Stomach (tissue), 9 donors: ENCODE measurements around the gene ARHGAP40. TPM values are rescaled to one million over a fixed set of nuclear protein-coding genes. Genes with fewer than 3 reads are reported as not detected.

ENCODE experiments used
- DNase-seq, 2 donors: peaks; one replicate each; pipeline versions ENCODE4 v3.0.0 to v3.0.0-alpha.2; 2013 to 2019
- H3K27ac ChIP-seq, 5 donors: fragments of 200-600 bp in 4 of 5; sonication (generic) in 4 of 5; one replicate each; pipeline ENCODE4 v1.5.1; 2013 to 2019; ENCODE audit warnings: mild to moderate bottlenecking in 1 of 5, moderate library complexity in 1 of 5
- H3K27me3 ChIP-seq, 3 donors: fragments of 200-600 bp; sonication (generic); one replicate each; pipeline ENCODE4 v1.5.1; 2017 to 2019; ENCODE audit warnings: mixed run types in 1 of 3
- H3K36me3 ChIP-seq, 4 donors: fragments of 200-600 bp; sonication (generic); 1 replicate in 3 of 4; 2 replicates in 1 of 4; pipeline ENCODE4 v1.5.1; 2016 to 2019
- H3K4me1 ChIP-seq, 4 donors: fragments of 200-600 bp; sonication (generic); one replicate each; pipeline ENCODE4 v1.5.1; 2016 to 2019
- H3K4me3 ChIP-seq, 4 donors: fragments of 200-600 bp; sonication (generic) in 3 of 4; one replicate each; pipeline ENCODE4 v1.5.1; 2016 to 2019; ENCODE audit warnings: mild to moderate bottlenecking in 1 of 4
- H3K9me3 ChIP-seq, 4 donors: fragments of 200-600 bp; sonication (generic); one replicate each; pipeline ENCODE4 v1.5.1; 2016 to 2019
- EP300 ChIP-seq: sonication (generic); formaldehyde crosslinking; IDR thresholded peaks from one replicate; pipeline ENCODE4 v1.6.1; 2017; ENCODE audit warnings: antibody characterized with exemption
- POLR2A ChIP-seq, 4 donors: fragments of 450-650 bp; IDR thresholded peaks; one replicate each; pipeline ENCODE4 v1.6.1; 2016; ENCODE audit warnings: antibody characterized with exemption in 4 of 4, control low read depth in 2 of 4, mild to moderate bottlenecking in 1 of 4, moderate library complexity in 1 of 4
- POLR2AphosphoS5 ChIP-seq, 3 donors: sonication (generic); formaldehyde crosslinking; IDR thresholded peaks; one replicate each; pipeline ENCODE4 v1.6.1; 2016; ENCODE audit warnings: antibody characterized with exemption in 3 of 3
- WGBS, 5 donors: extraction: QIAGEN DNeasy Blood & Tissue Kit in 3 of 5; methylation state at CpG; one replicate each; pipeline versions ENCODE4 v1.1.5 to v1.1.7; 2013 to 2018; 5-methylcytosine and 5-hydroxymethylcytosine counted together
- intact Hi-C: fragments of 100-400 bp; cut with DNase I; formaldehyde crosslinking; loops from one replicate; pipeline ENCODE4 v1.15.1; 2023; ENCODE audit warnings: low total_unique reads
- polyA plus RNA-seq, 3 donors: library from polyadenylated mRNA; stranded (reverse); fragments of 200-250 nt; gene quantifications; one replicate each; pipeline ENCODE4 v1.2.3, GENCODE V29; 2013
- total RNA-seq, 5 donors: library from RNA; depleted of rRNA; stranded (reverse); fragments of >200 nt; gene quantifications; one replicate each; pipeline versions ENCODE4 v1.1.0 to v1.2.3, GENCODE V29; 2014 to 2016
- TF ChIP-seq, protein P1 (sequence below), 7 experiments: fragments of 450-650 bp in 4 of 7; fragments of 200-600 bp in 3 of 7; sonication (generic) in 3 of 7; IDR thresholded peaks; one replicate each; pipeline ENCODE4 v1.5.1; 2016 to 2019; ENCODE audit warnings: antibody characterized with exemption in 7 of 7, control low read depth in 2 of 7, mild to moderate bottlenecking in 1 of 7
- donor health status: healthy with polysubstance abuse.
- donor health status: Bipolar disorder and iron deficiency.
- donor health status: healthy.

ARHGAP40 gene
- total and polyA plus RNA-seq, 8 donors, result 0.31 to 15.7 (median 1.1) TPM; not detected in 3

DNA sequence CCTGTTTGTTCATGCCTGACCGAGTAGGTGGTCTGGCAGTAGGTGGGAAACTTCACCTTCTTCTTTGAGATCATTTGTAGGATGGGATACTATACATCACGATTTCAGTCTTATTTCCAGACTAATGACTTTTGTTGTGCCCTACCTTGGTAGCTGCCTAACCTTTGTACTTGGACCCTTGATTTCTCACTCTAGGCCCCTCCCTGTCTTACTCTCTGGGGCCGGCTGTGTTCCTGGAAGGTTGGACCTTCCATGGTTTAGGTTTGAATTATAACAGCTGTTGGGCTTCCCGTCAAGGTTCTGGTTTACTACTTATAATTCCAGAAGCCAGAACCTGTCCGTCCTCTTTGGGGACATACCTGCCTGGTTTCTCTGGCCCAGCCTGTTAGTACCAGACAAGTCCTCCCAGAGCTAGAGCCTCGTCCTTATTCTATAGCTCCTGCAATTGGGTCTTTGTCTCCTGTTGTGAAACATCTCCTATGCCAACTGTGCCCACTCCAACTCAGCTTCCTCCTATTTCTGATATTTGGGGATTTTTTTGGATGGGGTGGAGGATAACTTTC is 35.5 kb upstream of the ARHGAP40 start:
- no peaks in the 10 kb centered on the region for H3K27me3 ChIP-seq
- no peak for DNase-seq
- TF ChIP-seq EP300 (no peak), POLR2A (IDR thresholded peaks at IDR 0.05) (no peak)
- TF ChIP-seq, protein P1, sequence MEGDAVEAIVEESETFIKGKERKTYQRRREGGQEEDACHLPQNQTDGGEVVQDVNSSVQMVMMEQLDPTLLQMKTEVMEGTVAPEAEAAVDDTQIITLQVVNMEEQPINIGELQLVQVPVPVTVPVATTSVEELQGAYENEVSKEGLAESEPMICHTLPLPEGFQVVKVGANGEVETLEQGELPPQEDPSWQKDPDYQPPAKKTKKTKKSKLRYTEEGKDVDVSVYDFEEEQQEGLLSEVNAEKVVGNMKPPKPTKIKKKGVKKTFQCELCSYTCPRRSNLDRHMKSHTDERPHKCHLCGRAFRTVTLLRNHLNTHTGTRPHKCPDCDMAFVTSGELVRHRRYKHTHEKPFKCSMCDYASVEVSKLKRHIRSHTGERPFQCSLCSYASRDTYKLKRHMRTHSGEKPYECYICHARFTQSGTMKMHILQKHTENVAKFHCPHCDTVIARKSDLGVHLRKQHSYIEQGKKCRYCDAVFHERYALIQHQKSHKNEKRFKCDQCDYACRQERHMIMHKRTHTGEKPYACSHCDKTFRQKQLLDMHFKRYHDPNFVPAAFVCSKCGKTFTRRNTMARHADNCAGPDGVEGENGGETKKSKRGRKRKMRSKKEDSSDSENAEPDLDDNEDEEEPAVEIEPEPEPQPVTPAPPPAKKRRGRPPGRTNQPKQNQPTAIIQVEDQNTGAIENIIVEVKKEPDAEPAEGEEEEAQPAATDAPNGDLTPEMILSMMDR (IDR thresholded peaks at IDR 0.05), result no peak
- H3K27ac ChIP-seq, result no peak overlapping the region
- intact Hi-C loops, result no loop called here
- no peaks in the 10 kb centered on the region for H3K9me3 ChIP-seq
- WGBS, 5 donors, result 83 to 94% (median 92%) methylated on average over 6 of the region's 6 CpGs
- no peaks in the 10 kb centered on the region for H3K4me1 ChIP-seq
- H3K36me3 ChIP-seq, result peaks cover 11 to 98% (median 96%) of the 10 kb centered on the region in 4 donors
- no peak overlapping the region for H3K4me3 ChIP-seq

DNA sequence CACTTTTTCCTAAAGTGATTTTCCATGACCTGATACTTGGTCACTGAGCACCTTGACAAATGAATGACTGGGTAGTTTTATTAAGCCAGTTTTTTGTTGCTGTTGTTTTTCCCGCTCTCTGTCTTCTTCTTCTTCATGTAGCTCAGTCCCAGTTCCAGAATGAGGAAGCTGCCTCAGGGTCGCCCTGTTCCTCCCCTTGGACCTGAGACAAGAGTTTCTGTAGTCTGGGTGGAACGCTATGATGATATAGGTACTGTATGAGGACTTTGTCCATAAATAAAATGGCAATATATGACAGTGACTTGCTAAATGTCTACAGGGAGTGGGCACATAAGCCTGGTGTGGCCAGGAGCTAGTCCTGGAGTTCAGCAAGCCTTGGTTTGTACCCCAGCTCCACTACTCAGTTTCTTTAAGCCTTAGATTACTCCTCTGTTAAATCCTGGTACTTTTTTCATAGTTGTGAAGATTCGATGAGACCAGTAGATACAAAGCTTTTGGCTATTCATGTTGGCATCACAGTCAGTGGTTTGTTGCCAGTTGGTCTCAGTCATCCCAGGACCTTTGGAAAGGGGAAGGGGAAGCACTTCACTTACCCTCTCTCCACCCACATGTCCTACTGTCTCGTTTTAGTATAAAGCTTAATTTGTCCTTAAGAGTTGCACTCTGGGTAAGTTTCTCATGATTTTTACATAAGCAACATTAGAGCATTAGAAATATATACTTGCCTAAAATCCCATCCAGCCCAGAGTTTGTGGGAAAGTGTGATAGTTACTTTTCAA is 31.7 kb upstream of the ARHGAP40 start:
- intact Hi-C loops, result no loop called here

DNA sequence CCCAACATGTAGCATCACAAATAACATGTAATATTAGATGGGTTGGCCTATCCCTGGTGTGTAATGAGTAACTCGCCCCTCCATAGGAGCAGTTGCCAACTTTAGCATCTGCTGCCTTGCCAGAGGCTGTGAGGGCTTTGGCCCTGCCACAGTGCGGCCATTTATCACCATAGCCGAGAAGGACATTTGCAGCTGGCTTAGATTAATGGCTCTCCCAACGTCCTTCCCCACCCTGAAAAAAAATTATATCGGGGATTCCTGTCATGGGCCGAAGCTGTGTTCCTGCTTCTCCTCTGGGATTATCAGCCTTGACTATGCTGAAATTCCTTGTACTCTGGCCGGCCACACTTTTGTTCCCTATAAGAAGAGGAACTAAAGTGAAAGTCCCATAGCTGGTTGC is 28.2 kb upstream of the ARHGAP40 start:
- H3K9me3 ChIP-seq, result no peaks in the 10 kb centered on the region
- peak in 1 of 2 donors; percentile 29 for DNase-seq
- whole genome bisulfite sequencing, 5 donors, result 68 to 85% (median 82%) methylated on average over 7 of the region's 7 CpGs
- intact Hi-C loops, result no loop called here
- TF ChIP-seq, protein P1 (IDR thresholded peaks at IDR 0.05), result no peak
- TF ChIP-seq POLR2AphosphoS5 (IDR thresholded peaks at IDR 0.05), result no peak
- no peak for TF ChIP-seq POLR2A (IDR thresholded peaks at IDR 0.05)
- TF ChIP-seq EP300, result no peak
- H3K27ac ChIP-seq, result no peak overlapping the region
- no peaks in the 10 kb centered on the region for H3K4me1 ChIP-seq
- H3K27me3 ChIP-seq, result no peaks in the 10 kb centered on the region
- peaks cover 36 to 97% (median 94%) of the 10 kb centered on the region in 4 donors for H3K36me3 ChIP-seq
- H3K4me3 ChIP-seq, result no peak overlapping the region

More for the DNA sequence above, 31.7 kb upstream of the ARHGAP40 start:
- H3K27ac ChIP-seq, result no peak overlapping the region
- no peaks in the 10 kb centered on the region for H3K27me3 ChIP-seq
- no peaks in the 10 kb centered on the region for H3K4me1 ChIP-seq
- 66 to 86% (median 85%) methylated on average over 5 of the region's 5 CpGs for WGBS, 5 donors
- H3K4me3 ChIP-seq, result no peak overlapping the region
- TF ChIP-seq, protein P1 (IDR thresholded peaks at IDR 0.05), result no peak
- no peak for TF ChIP-seq POLR2AphosphoS5 (IDR thresholded peaks at IDR 0.05)
- no peak for TF ChIP-seq POLR2A (IDR thresholded peaks at IDR 0.05)
- TF ChIP-seq EP300, result no peak
- no peak for DNase-seq
- peaks cover 26 to 100% (median 97%) of the 10 kb centered on the region in 4 donors for H3K36me3 ChIP-seq
- no peaks in the 10 kb centered on the region for H3K9me3 ChIP-seq

DNA sequence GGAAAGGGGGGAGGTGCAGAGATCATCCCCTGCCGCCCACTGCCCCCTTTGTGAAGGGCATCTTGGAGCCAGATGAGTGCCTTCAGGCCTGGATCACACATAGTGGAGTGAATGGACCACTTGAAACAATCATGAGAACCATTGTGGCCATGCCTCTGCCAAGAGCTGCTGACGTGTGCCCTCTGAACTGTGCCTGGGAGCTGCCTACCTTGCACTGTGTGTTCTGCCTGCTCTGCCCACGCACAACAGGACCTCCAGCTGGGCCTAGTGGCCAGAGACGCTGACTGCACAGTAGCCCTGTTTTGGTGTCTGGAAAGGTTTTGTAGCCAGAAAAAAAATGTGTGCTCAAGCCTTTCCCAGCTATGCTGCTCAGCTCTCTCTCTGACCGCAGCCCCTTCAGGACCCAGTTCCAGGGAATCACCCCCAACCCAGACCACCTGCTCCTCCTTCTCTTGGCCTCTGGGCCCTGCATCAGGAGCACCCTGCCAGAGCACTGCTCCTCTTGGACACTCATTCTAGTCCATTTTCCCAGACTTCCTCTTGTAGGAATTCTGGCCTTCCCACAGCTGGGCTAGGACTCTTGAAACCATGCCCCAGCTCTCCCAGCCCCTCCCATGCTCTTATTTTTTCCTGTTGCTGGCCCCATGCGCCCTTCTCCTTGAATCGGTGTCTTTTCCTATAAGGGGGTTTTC is 22.2 kb upstream of the ARHGAP40 start:
- TF ChIP-seq POLR2AphosphoS5 (IDR thresholded peaks at IDR 0.05) (no peak), POLR2A (IDR thresholded peaks at IDR 0.05) (no peak), EP300 (no peak)
- TF ChIP-seq, protein P1 (IDR thresholded peaks at IDR 0.05), result no peak
- no peak for DNase-seq
- Histone ChIP-seq H3K27me3 (peaks cover 0 to 11% (median 0%) of the 10 kb centered on the region in 3 donors), H3K9me3 (no peaks in the 10 kb centered on the region), H3K4me1 (no peaks in the 10 kb centered on the region), H3K36me3 (peaks cover 16 to 39% (median 35%) of the 10 kb centered on the region in 4 donors), H3K27ac (no peak overlapping the region), H3K4me3 (no peak overlapping the region)
- intact Hi-C loops, result no loop called here
- 62 to 72% (median 70%) methylated on average over 7 of the region's 7 CpGs for whole genome bisulfite sequencing, 5 donors
